ENCODE measurements around the gene INPP4B. TPM values are rescaled to one million over a fixed set of nuclear protein-coding genes. Genes with fewer than 3 reads are reported as not detected.

INPP4B gene
- total and polyA plus RNA-seq, 2 of the 4 experiments (the other 2 are of a cell fraction): 1.8 to 14.0 TPM

GRCh38 chr4:142354041-142354440, 492.1 kb downstream of the INPP4B start:
- no peak overlapping the region for H3K4me3 ChIP-seq (ENCODE audit: insufficient read depth, low read depth, low read length)
- BruUV-seq (replicated peaks): no TSS peak
- no peaks in the 10 kb centered on the region for H3K27me3 ChIP-seq (ENCODE audit: control insufficient read depth, insufficient read depth, low read length)
- H2AK9ac ChIP-seq (replicated peaks; ENCODE audit: low read depth, low read length, poor library complexity): no peak overlapping the region
- H2AFZ ChIP-seq (replicated peaks; ENCODE audit: low read length, poor library complexity): no peak overlapping the region
- peak overlapping the region; percentile 70 for H2BK20ac ChIP-seq (ENCODE audit: low read depth, low read length)
- H3K56ac ChIP-seq (ENCODE audit: extremely low read depth, insufficient read depth, low read length): no peak overlapping the region
- H3K4me1 ChIP-seq (ENCODE audit: control insufficient read depth, insufficient read depth, low read length): peaks cover 3% of the 10 kb centered on the region; the same call in 1 of the 2 replicates
- H2AK5ac ChIP-seq (ENCODE audit: low read depth, low read length): peak overlapping the region; percentile 20; the same call in 1 of the 2 replicates
- peak; percentile 17 for DNase-seq
- H2BK15ac ChIP-seq (ENCODE audit: low read depth, low read length): 0 out of 3 replicates have a peak overlapping the region, but pooled peaks have one; percentile 10
- H4K20me1 ChIP-seq (ENCODE audit: insufficient read depth, low read length): no peaks in the 10 kb centered on the region
- H4K91ac ChIP-seq (ENCODE audit: insufficient read depth, low read depth, low read length): no peak overlapping the region; the same call in 1 of the 2 replicates
- ATAC-seq (ENCODE audit: low read depth): no peak
- TF ChIP-seq NFE2L2 (IDR thresholded peaks at IDR 0.05; ENCODE audit: low read depth, low read length): no peak
- TF ChIP-seq RFX5 (IDR thresholded peaks at IDR 0.05; ENCODE audit: low read depth, low read length): no peak
- TF ChIP-seq ELK1 (IDR thresholded peaks at IDR 0.05; ENCODE audit: borderline replicate concordance, low read depth, low read length): no peak
- no peak for TF ChIP-seq MXI1 (IDR thresholded peaks at IDR 0.05; ENCODE audit: borderline replicate concordance, low read depth, low read length)
- no peak for TF ChIP-seq CTCF (conservative IDR thresholded peaks at IDR 0.05; ENCODE audit: low read depth, low read length)
- no peak for TF ChIP-seq MAFK (IDR thresholded peaks at IDR 0.05; ENCODE audit: low read depth, low read length)
- no peak for TF ChIP-seq CHD1 (IDR thresholded peaks at IDR 0.05; ENCODE audit: low read depth, low read length)
- no peak for TF ChIP-seq BHLHE40 (IDR thresholded peaks at IDR 0.05; ENCODE audit: low read depth, low read length)
- TF ChIP-seq RAD21 (IDR thresholded peaks at IDR 0.05; ENCODE audit: low read length): no peak
- no peak for TF ChIP-seq POLR2A (IDR thresholded peaks at IDR 0.05; ENCODE audit: low read depth, low read length)
- no peak for TF ChIP-seq RCOR1 (IDR thresholded peaks at IDR 0.05; ENCODE audit: insufficient replicate concordance, low read length)
- no peak overlapping the region for H2BK5ac ChIP-seq (ENCODE audit: low read depth, low read length, poor library complexity, severe bottlenecking)
- peak overlapping the region; percentile 58 for H3K14ac ChIP-seq (replicated peaks; ENCODE audit: low read depth, low read length)
- H3K9ac ChIP-seq (ENCODE audit: low read depth, low read length): no peak overlapping the region
- peak overlapping the region; percentile 45; the same call in 1 of the 2 replicates for H3K4ac ChIP-seq (ENCODE audit: low read depth, low read length)
- intact Hi-C loops (cut with micrococcal nuclease) (loop anchor here (5.0 to 10.0 kb wide), 5 partner anchors 213 to 1199 kb away; partner anchors contain the start of gene IL15), in situ Hi-C loops (cut with MboI; ENCODE audit: low sequenced_read_pairs) (loop anchor here (10.0 kb wide), 3 partner anchors 219 to 491 kb away; partner anchors contain the start of gene INPP4B), dilution Hi-C loops (cut with HindIII; ENCODE audit: low sequenced_read_pairs, unreplicated experiment) (no loop called here)
- H3K9me1 ChIP-seq (ENCODE audit: insufficient read depth, low read length): no peaks in the 10 kb centered on the region
- peak overlapping the region; percentile 7; the same call in 1 of the 2 replicates for H3K18ac ChIP-seq (ENCODE audit: low read depth, low read length)
- no peak overlapping the region; the same call in 1 of the 2 replicates for H3K23ac ChIP-seq (ENCODE audit: low read depth, low read length)
- no peak overlapping the region for H3K4me2 ChIP-seq (ENCODE audit: low read depth, low read length)
- H2BK120ac ChIP-seq (ENCODE audit: low read depth, low read length): peak overlapping the region; percentile 38; the same call in 1 of the 2 replicates
- H3K36me3 ChIP-seq (ENCODE audit: control insufficient read depth, insufficient read depth, low read length): no peaks in the 10 kb centered on the region
- no peak overlapping the region for H3K27ac ChIP-seq (ENCODE audit: insufficient read depth, low read length)
- no peak overlapping the region for H4K8ac ChIP-seq (ENCODE audit: low read depth in 2 of 2, low read length in 2 of 2)
- 100% methylated on average over 1 of the region's 3 CpGs; no CpG with 5 or more reads in 1 of the 2 experiments for WGBS, 2 experiments (ENCODE audit: extremely low coverage in 2 of 2, insufficient read length in 1 of 2)
- peaks cover 3 to 6% of the 10 kb centered on the region in 2 experiments; a peak in 1 of 4 replicates for H3K79me1 ChIP-seq (ENCODE audit: low read depth in 1 of 2, low read length in 2 of 2)
- POLR2A ChIA-PET (ENCODE audit: unreplicated experiment): no interaction called here
- H4K5ac ChIP-seq (ENCODE audit: low read depth, low read length): peak overlapping the region; percentile 75; the same call in 1 of the 2 replicates
- CTCF ChIA-PET: interaction anchor here (1.2 to 1.3 kb wide), 2 partner anchors 11 to 13 kb away, joined by 4 to 6 read pairs; no protein-coding TSS in a partner anchor
- no peaks in the 10 kb centered on the region for H3K9me3 ChIP-seq (ENCODE audit: control insufficient read depth, insufficient read depth, low read length)
